ENCODE data around the gene GALM. TPM values are rescaled to one million over a fixed set of nuclear protein-coding genes. Genes with fewer than 3 reads are reported as not detected.
A peak's percentile ranks its signal among the peaks of the same experiment; 100 is the strongest.

Gene GALM
- total RNA-seq, 1 experiment from 2014 or later, result 22.7 TPM

- Histone ChIP-seq H3K4me1 (ENCODE audit: insufficient read depth, low read length) (peaks cover 27% of the 10 kb centered on the region), H3K36me3 (ENCODE audit: low read depth, low read length) (peaks cover 66% of the 10 kb centered on the region), H2AFZ (ENCODE audit: low read length) (no peak overlapping the region), H3K9me2 (replicated peaks; ENCODE audit: low read length) (no peaks in the 10 kb centered on the region), H3K4me2 (ENCODE audit: low read length) (no peak overlapping the region), H3K27ac (ENCODE audit: low read length) (no peak overlapping the region), H4K20me1 (ENCODE audit: low read length) (peaks cover 76% of the 10 kb centered on the region), H3K9me3 (ENCODE audit: low read length) (no peaks in the 10 kb centered on the region), H3K9ac (ENCODE audit: low read length) (no peak overlapping the region), H3K4me3 (ENCODE audit: low read length) (no peak overlapping the region), H3K27me3 (ENCODE audit: low read length) (no peaks in the 10 kb centered on the region), H3F3A (ENCODE audit: low read length, unreplicated experiment) (peaks cover 26% of the 10 kb centered on the region), H3K79me2 (ENCODE audit: low read length) (peaks cover 56% of the 10 kb centered on the region)
- ChIA-PET CTCF (interaction anchor here (1.1 kb wide), 1 partner anchor 141 kb away, joined by 4 read pairs; no protein-coding TSS in a partner anchor), POLR2A (ENCODE audit: unreplicated experiment) (no interaction called here)
- no peak for ATAC-seq
- no TSS peak for BruUV-seq (replicated peaks)
- no peak for TF ChIP-seq CTCF (conservative IDR thresholded peaks at IDR 0.05; ENCODE audit: low read depth, low read length)
- intact Hi-C loops (cut with micrococcal nuclease), result loop anchor here (5.0 kb wide), 2 partner anchors 33 to 93 kb away; partner anchors contain the start of gene GEMIN6
- DNase-seq, result no peak
Measured at GRCh38 chr2:38744399-38744780, 78.5 kb downstream of the GALM start.

- H3K9me2 ChIP-seq (replicated peaks; ENCODE audit: low read length), result no peaks in the 10 kb centered on the region
- CTCF ChIA-PET, result no interaction called here
- intact Hi-C loops (cut with micrococcal nuclease), result no loop called here
- H3K27me3 ChIP-seq (ENCODE audit: low read length), result no peaks in the 10 kb centered on the region
- POLR2A ChIA-PET (ENCODE audit: unreplicated experiment), result no interaction called here
- peaks cover 71% of the 10 kb centered on the region for H3K36me3 ChIP-seq (ENCODE audit: low read depth, low read length)
- H3K4me3 ChIP-seq (ENCODE audit: low read length), result no peak overlapping the region
- no peak overlapping the region; the same call in 1 of the 2 replicates for H3K4me2 ChIP-seq (ENCODE audit: low read length)
- H3K79me2 ChIP-seq (ENCODE audit: low read length), result peaks cover 65% of the 10 kb centered on the region
- peaks cover 85% of the 10 kb centered on the region for H4K20me1 ChIP-seq (ENCODE audit: low read length)
- H3K4me1 ChIP-seq (ENCODE audit: insufficient read depth, low read length), result peaks cover 27% of the 10 kb centered on the region
- no peak overlapping the region for H3K27ac ChIP-seq (ENCODE audit: low read length)
- DNase-seq (no peak), ATAC-seq (no peak)
- H2AFZ ChIP-seq (ENCODE audit: low read length), result no peak overlapping the region
- no peaks in the 10 kb centered on the region for H3K9me3 ChIP-seq (ENCODE audit: low read length)
- no peak overlapping the region for H3K9ac ChIP-seq (ENCODE audit: low read length)
- H3F3A ChIP-seq (ENCODE audit: low read length, unreplicated experiment), result peaks cover 26% of the 10 kb centered on the region
- TF ChIP-seq EZH2phosphoT487 (IDR thresholded peaks at IDR 0.05; ENCODE audit: borderline replicate concordance, low read length), result no peak
- no peak for TF ChIP-seq EZH2 (IDR thresholded peaks at IDR 0.05; ENCODE audit: low read length, unreplicated experiment)
- no peak for TF ChIP-seq CTCF (conservative IDR thresholded peaks at IDR 0.05; ENCODE audit: low read depth, low read length)
- no TSS peak for BruUV-seq (replicated peaks)
Measured at GRCh38 chr2:38745267-38745666, 79.4 kb downstream of the GALM start.

- peaks cover 74% of the 10 kb centered on the region for H3K79me2 ChIP-seq (ENCODE audit: low read length)
- peaks cover 34% of the 10 kb centered on the region for H3K4me1 ChIP-seq (ENCODE audit: insufficient read depth, low read length)
- ATAC-seq (no peak), DNase-seq (no peak)
- ChIA-PET POLR2A (ENCODE audit: unreplicated experiment) (interaction anchor here (0.6 kb wide), 3 partner anchors 394 to 1815 kb away, joined by 3 to 5 read pairs (median 4); no protein-coding TSS in a partner anchor), CTCF (no interaction called here)
- no peaks in the 10 kb centered on the region for H3K27me3 ChIP-seq (ENCODE audit: low read length)
- BruUV-seq (replicated peaks), result no TSS peak
- intact Hi-C loops (cut with micrococcal nuclease), result no loop called here
- peak overlapping the region; percentile 98 for H3K4me3 ChIP-seq (ENCODE audit: low read length)
- H4K20me1 ChIP-seq (ENCODE audit: low read length), result peaks cover 81% of the 10 kb centered on the region
- no peak overlapping the region for H2AFZ ChIP-seq (ENCODE audit: low read length)
- no peaks in the 10 kb centered on the region for H3K9me3 ChIP-seq (ENCODE audit: low read length)
- H3K9ac ChIP-seq (ENCODE audit: low read length), result no peak overlapping the region
- no peak overlapping the region for H3K27ac ChIP-seq (ENCODE audit: low read length)
- TF ChIP-seq CTCF (conservative IDR thresholded peaks at IDR 0.05; ENCODE audit: low read depth, low read length) (no peak), EZH2 (IDR thresholded peaks at IDR 0.05; ENCODE audit: low read length, unreplicated experiment) (no peak), EZH2phosphoT487 (IDR thresholded peaks at IDR 0.05; ENCODE audit: borderline replicate concordance, low read length) (no peak)
- no peaks in the 10 kb centered on the region for H3K9me2 ChIP-seq (replicated peaks; ENCODE audit: low read length)
- peak overlapping the region; percentile 86 for H3K4me2 ChIP-seq (ENCODE audit: low read length)
- peaks cover 71% of the 10 kb centered on the region for H3K36me3 ChIP-seq (ENCODE audit: low read depth, low read length)
- H3F3A ChIP-seq (ENCODE audit: low read length, unreplicated experiment), result peaks cover 16% of the 10 kb centered on the region
Measured at GRCh38 chr2:38747007-38747424, 81.1 kb downstream of the GALM start.

All from PC-3 (cell line).